Occipital lobe (tissue), 2 donors: ENCODE data around the gene ZNF341. TPM values are rescaled to one million over a fixed set of nuclear protein-coding genes. Genes with fewer than 3 reads are reported as not detected.

Experiments
- DNase-seq: peaks from one replicate; lab custom pipeline; 2025; lab: John Stamatoyannopoulos, UW
- total RNA-seq: library from RNA; depleted of rRNA; stranded (reverse); fragments of >200 nt; gene quantifications from one replicate; pipeline ENCODE4 v1.2.3, GENCODE V29; 2014

The ZNF341 gene
- total RNA-seq, 1 donor from 2014 or later, result 2.7 TPM

DNA sequence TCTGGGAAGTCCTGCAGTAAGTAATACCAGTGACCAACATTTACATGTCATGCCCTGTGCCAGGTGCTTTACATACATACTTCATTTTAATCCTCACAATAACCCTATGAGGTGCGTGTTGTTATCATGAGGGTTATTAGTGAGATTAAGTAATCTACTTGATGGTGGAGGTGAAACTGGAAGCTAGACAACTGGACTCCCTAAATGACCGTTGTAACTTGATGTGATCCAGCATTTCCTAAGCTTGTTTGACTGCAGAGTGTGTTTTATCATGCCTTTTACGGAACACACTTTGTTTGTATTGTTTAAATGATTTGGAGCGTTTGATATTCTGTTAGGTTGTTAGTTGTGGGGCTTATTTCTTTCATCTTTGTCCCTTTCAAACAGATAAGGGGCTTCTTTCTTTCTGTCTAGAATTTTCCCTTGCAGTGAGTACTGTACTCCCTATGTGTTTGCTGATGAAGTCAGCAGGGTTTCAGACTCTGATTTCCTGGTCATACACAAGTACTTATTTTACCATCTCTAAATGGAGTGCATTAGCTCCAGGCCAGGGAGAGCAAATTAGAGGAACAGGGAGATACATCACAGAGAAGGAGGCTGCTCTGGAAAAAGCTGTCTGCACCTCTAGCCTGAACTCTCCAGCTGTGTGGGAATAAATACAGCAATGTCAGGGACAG lies 109.1 kb downstream of the ZNF341 start:
- no peak for DNase-seq

DNA sequence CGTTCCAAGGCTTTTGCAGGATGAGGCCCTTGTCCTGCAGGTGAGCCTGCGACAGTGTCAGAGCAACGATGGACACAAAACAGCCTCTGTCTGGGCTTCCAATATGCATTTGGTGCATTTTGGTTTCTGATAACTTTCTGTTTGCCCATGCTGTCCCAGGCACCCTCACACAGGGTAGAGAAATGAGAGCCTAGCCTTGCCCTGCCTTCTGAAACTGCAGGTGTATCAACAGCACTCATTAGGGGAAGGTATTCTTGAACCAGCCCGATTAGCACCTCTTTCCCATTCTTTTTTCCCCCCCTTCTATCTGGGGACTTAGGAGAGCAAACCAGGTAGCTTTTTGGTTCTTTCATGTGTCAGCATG lies 109.6 kb downstream of the ZNF341 start:
- DNase-seq, result no peak

Other genes starting within 250 kb of the ZNF341 start
- gene CBFA2T2, start 241.9 kb upstream of the ZNF341 start, total RNA-seq, result 24.3 TPM
- not detected for gene C20orf144, start 69.7 kb upstream of the ZNF341 start, total RNA-seq
- 1.1 TPM for gene ACTL10, start 65.1 kb upstream of the ZNF341 start, total RNA-seq
- gene NECAB3, start 57.6 kb upstream of the ZNF341 start, total RNA-seq, result 27.8 TPM
- 2.2 TPM for gene E2F1, start 45.6 kb upstream of the ZNF341 start, total RNA-seq
- gene PXMP4, start 11.7 kb upstream of the ZNF341 start, total RNA-seq, result 12.5 TPM
- 26.4 TPM for gene CHMP4B, start 79.4 kb downstream of the ZNF341 start, total RNA-seq